NK-92 treated with Interleukin-12 subunit alpha and Interleukin-12 subunit beta, amount 100 ng/mL, for 24 hours (cell line): ENCODE results near the gene BAHCC1.
A peak's percentile ranks its signal among the peaks of the same experiment; 100 is the strongest.

Experiments
- DNase-seq: peaks from one replicate; lab custom pipeline; 2025; lab: John Stamatoyannopoulos, UW

BAHCC1 gene

GRCh38 chr17:81493198-81494038 is 98.2 kb downstream of the BAHCC1 start:
- DNase-seq = no peak

GRCh38 chr17:81494626-81495377 is 99.5 kb downstream of the BAHCC1 start:
- DNase-seq = peak; percentile 32

- no peak for DNase-seq
These were observed 103.8 kb downstream of the BAHCC1 start for GRCh38 chr17:81498953-81499600.

GRCh38 chr17:81499601-81499970 is 104.3 kb downstream of the BAHCC1 start:
- DNase-seq = no peak

- no peak for DNase-seq
These were observed 104.8 kb downstream of the BAHCC1 start for GRCh38 chr17:81500047-81500446.

GRCh38 chr17:81502471-81503017 is 107.3 kb downstream of the BAHCC1 start:
- DNase-seq = no peak

GRCh38 chr17:81503619-81504018 is 108.4 kb downstream of the BAHCC1 start:
- no peak for DNase-seq

- DNase-seq = no peak
These were observed 113.5 kb downstream of the BAHCC1 start for GRCh38 chr17:81508639-81509206.

- DNase-seq = no peak
These were observed 114.1 kb downstream of the BAHCC1 start for GRCh38 chr17:81509207-81509971.

- DNase-seq = no peak
These were observed 114.9 kb downstream of the BAHCC1 start for GRCh38 chr17:81509972-81510784.

GRCh38 chr17:81510785-81511553 is 115.7 kb downstream of the BAHCC1 start:
- no peak for DNase-seq

- DNase-seq = no peak
These were observed 116.2 kb downstream of the BAHCC1 start for GRCh38 chr17:81511554-81511803.

- no peak for DNase-seq
These were observed 116.7 kb downstream of the BAHCC1 start for GRCh38 chr17:81511804-81512561.

GRCh38 chr17:81512562-81513371 is 117.5 kb downstream of the BAHCC1 start, which contains the start of gene ACTG1:
TSS of gene ACTG1 (minus strand) at chr17:81512799. CDS start at chr17:81512354, 445 bp downstream.
- peak; percentile 87 for DNase-seq

- DNase-seq = peak; percentile 69
These were observed 118.1 kb downstream of the BAHCC1 start for GRCh38 chr17:81513372-81513752.

- no peak for DNase-seq
These were observed 118.7 kb downstream of the BAHCC1 start for GRCh38 chr17:81513753-81514488.

GRCh38 chr17:81514489-81514738 is 119.2 kb downstream of the BAHCC1 start:
- DNase-seq = no peak
